ENCODE results near the gene TMUB2.

Gene TMUB2

GRCh38 chr17:44190481-44190880 is 3.7 kb downstream of the TMUB2 start:
- no peak for TF ChIP-seq CTCF (conservative IDR thresholded peaks at IDR 0.05; ENCODE audit: low read depth)
- POLR2A ChIA-PET (ENCODE audit: low non-redundant PET): no interaction called here
- CTCF ChIA-PET: no interaction called here
- peak overlapping the region; percentile 85 for H3K27ac ChIP-seq
- no peak for DNase-seq (ENCODE audit: low spot score)

GRCh38 chr17:44191369-44191768 is 4.6 kb downstream of the TMUB2 start:
- DNase-seq (ENCODE audit: low spot score): no peak
- ChIA-PET POLR2A (ENCODE audit: low non-redundant PET) (interaction anchor here (0.8 kb wide), 1 partner anchor 27 kb away, joined by 3 read pairs; no protein-coding TSS in a partner anchor), CTCF (no interaction called here)
- peak overlapping the region; percentile 85 for H3K27ac ChIP-seq
- TF ChIP-seq CTCF (conservative IDR thresholded peaks at IDR 0.05; ENCODE audit: low read depth): no peak

- H3K27ac ChIP-seq: peak overlapping the region; percentile 85
- ChIA-PET POLR2A (ENCODE audit: low non-redundant PET) (interaction anchor here (0.8 kb wide), 1 partner anchor 26 kb away, joined by 3 read pairs; no protein-coding TSS in a partner anchor), CTCF (no interaction called here)
- no peak for DNase-seq (ENCODE audit: low spot score)
- TF ChIP-seq CTCF (conservative IDR thresholded peaks at IDR 0.05; ENCODE audit: low read depth): no peak
Observed at GRCh38 chr17:44191941-44192496, 5.2 kb downstream of the TMUB2 start.

- H3K27ac ChIP-seq: peak overlapping the region; percentile 85
- DNase-seq (ENCODE audit: low spot score): no peak
- no peak for TF ChIP-seq CTCF (conservative IDR thresholded peaks at IDR 0.05; ENCODE audit: low read depth)
- CTCF ChIA-PET: no interaction called here
- POLR2A ChIA-PET (ENCODE audit: low non-redundant PET): interaction anchor here (0.5 kb wide), 1 partner anchor 25 kb away, joined by 3 read pairs; no protein-coding TSS in a partner anchor
Observed at GRCh38 chr17:44192750-44193149, 6.0 kb downstream of the TMUB2 start.

GRCh38 chr17:44193326-44194084 is 6.7 kb downstream of the TMUB2 start:
- ChIA-PET CTCF (interaction anchor here (0.8 kb wide), 1 partner anchor 138 kb away, joined by 3 read pairs; no protein-coding TSS in a partner anchor), POLR2A (ENCODE audit: low non-redundant PET) (interaction anchor here (0.5 kb wide), 1 partner anchor 25 kb away, joined by 3 read pairs; no protein-coding TSS in a partner anchor)
- TF ChIP-seq CTCF (conservative IDR thresholded peaks at IDR 0.05; ENCODE audit: low read depth): no peak
- no peak for DNase-seq (ENCODE audit: low spot score)
- peak overlapping the region; percentile 85 for H3K27ac ChIP-seq

- DNase-seq (ENCODE audit: low spot score): no peak
- H3K27ac ChIP-seq: peak overlapping the region; percentile 99
- POLR2A ChIA-PET (ENCODE audit: low non-redundant PET): no interaction called here
- no peak for TF ChIP-seq CTCF (conservative IDR thresholded peaks at IDR 0.05; ENCODE audit: low read depth)
- CTCF ChIA-PET: interaction anchor here (0.5 kb wide), 1 partner anchor 24 kb away, joined by 3 read pairs; no protein-coding TSS in a partner anchor
Observed at GRCh38 chr17:44197107-44197506, 10.3 kb downstream of the TMUB2 start.
